ENCODE results near the gene RAPGEF2.

Gene RAPGEF2

GRCh38 chr4:159177265-159178150 lies 74.6 kb downstream of the RAPGEF2 start:
- no peak overlapping the region for H3K27ac ChIP-seq (ENCODE audit: extremely low read depth, low read depth, low read length)
- ChIA-PET CTCF (interaction anchor here (0.6 to 1.1 kb wide), 3 partner anchors 15 to 341 kb away, joined by 3 to 6 read pairs (median 5); no protein-coding TSS in a partner anchor), POLR2A (no interaction called here)
- no peaks in the 10 kb centered on the region for H3K9me3 ChIP-seq (ENCODE audit: control insufficient read depth, insufficient read depth, low read depth, low read length)
- no peak for TF ChIP-seq KLF8 (tag by site-specific recombination; IDR thresholded peaks at IDR 0.05)
- no peak for TF ChIP-seq ZSCAN16 (tag by site-specific recombination; IDR thresholded peaks at IDR 0.05)
- TF ChIP-seq ZNF518A (tag by site-specific recombination; conservative IDR thresholded peaks at IDR 0.05; ENCODE audit: low read depth): no peak
- TF ChIP-seq, protein P1, sequence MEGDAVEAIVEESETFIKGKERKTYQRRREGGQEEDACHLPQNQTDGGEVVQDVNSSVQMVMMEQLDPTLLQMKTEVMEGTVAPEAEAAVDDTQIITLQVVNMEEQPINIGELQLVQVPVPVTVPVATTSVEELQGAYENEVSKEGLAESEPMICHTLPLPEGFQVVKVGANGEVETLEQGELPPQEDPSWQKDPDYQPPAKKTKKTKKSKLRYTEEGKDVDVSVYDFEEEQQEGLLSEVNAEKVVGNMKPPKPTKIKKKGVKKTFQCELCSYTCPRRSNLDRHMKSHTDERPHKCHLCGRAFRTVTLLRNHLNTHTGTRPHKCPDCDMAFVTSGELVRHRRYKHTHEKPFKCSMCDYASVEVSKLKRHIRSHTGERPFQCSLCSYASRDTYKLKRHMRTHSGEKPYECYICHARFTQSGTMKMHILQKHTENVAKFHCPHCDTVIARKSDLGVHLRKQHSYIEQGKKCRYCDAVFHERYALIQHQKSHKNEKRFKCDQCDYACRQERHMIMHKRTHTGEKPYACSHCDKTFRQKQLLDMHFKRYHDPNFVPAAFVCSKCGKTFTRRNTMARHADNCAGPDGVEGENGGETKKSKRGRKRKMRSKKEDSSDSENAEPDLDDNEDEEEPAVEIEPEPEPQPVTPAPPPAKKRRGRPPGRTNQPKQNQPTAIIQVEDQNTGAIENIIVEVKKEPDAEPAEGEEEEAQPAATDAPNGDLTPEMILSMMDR (tag by site-specific recombination; IDR thresholded peaks at IDR 0.05): no peak
- no peak for TF ChIP-seq ZNF16 (tag by site-specific recombination; IDR thresholded peaks at IDR 0.05; ENCODE audit: low read depth)
- TF ChIP-seq ZNF776 (tag by site-specific recombination; IDR thresholded peaks at IDR 0.05; ENCODE audit: borderline replicate concordance): no peak
- TF ChIP-seq ZNF354C (tag by site-specific recombination; IDR thresholded peaks at IDR 0.05; ENCODE audit: borderline replicate concordance, low read depth): no peak
- no peak for TF ChIP-seq ZNF624 (tag by site-specific recombination; IDR thresholded peaks at IDR 0.05)
- no peak for TF ChIP-seq ZNF169 (tag by site-specific recombination; IDR thresholded peaks at IDR 0.05)
- TF ChIP-seq ZNF707 (tag by site-specific recombination; IDR thresholded peaks at IDR 0.05): no peak
- TF ChIP-seq ZNF768 (tag by site-specific recombination; IDR thresholded peaks at IDR 0.05): no peak
- no peak for TF ChIP-seq ZSCAN5A (tag by site-specific recombination; IDR thresholded peaks at IDR 0.05)
- no peak for TF ChIP-seq ZNF785 (tag by site-specific recombination; IDR thresholded peaks at IDR 0.05)
- no peak for TF ChIP-seq TRIM28 (IDR thresholded peaks at IDR 0.05; ENCODE audit: borderline replicate concordance, low read length)
- no peak for TF ChIP-seq ZBTB49 (tag by site-specific recombination; IDR thresholded peaks at IDR 0.05; ENCODE audit: low read depth)
- TF ChIP-seq SP3 (tag by site-specific recombination; IDR thresholded peaks at IDR 0.05): no peak
- TF ChIP-seq KLF7 (tag by site-specific recombination; IDR thresholded peaks at IDR 0.05; ENCODE audit: borderline replicate concordance): no peak
- H3K4me1 ChIP-seq (ENCODE audit: control insufficient read depth, insufficient read depth, low read length): peaks cover 10% of the 10 kb centered on the region
- no peak overlapping the region for H3K4me3 ChIP-seq (ENCODE audit: low read depth, low read length)
- no peaks in the 10 kb centered on the region for H3K36me3 ChIP-seq (ENCODE audit: control insufficient read depth in 2 of 2, insufficient read depth in 1 of 2, low read length in 2 of 2)

Data from HEK293 (cell line).